ENCODE results near the gene GSN.

DNA sequence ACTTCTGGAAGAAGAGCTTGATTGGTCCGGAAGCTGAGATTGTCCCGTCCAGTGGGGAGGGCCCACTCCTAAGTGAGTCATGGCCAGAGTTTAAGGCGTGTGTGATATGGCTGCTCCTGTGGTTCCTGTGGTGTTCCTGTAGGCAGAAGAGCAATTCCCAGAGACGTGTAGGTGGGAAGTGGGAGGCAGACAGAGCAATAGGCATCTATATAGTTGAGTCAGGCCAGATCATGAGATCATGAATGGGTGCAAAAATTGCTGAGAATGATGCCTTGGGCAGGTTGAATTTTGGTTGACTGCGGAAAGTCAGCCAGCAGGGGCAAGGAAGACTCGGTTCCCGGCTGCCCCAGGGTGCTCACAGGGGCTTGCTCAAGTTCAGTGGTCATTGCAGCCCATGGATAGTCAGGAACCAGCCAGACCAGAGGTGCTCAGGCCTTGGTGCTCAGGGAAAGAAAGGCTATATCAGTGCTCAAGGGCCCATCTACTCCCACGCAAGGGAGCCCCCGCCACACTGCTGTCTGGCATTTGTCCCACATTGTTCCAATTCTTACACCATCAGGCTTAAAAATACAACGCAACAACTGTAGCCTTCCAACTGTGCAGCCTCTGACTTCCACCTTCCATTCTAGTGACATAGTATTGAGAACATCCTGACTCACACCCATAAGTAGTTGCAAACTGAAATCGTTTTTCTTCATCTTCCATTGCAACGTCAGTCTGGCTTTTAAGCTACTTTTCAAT lies 21.0 kb upstream of the GSN start:
- no peak for TF ChIP-seq EZH2 (IDR thresholded peaks at IDR 0.05)
- TF ChIP-seq, protein P1, sequence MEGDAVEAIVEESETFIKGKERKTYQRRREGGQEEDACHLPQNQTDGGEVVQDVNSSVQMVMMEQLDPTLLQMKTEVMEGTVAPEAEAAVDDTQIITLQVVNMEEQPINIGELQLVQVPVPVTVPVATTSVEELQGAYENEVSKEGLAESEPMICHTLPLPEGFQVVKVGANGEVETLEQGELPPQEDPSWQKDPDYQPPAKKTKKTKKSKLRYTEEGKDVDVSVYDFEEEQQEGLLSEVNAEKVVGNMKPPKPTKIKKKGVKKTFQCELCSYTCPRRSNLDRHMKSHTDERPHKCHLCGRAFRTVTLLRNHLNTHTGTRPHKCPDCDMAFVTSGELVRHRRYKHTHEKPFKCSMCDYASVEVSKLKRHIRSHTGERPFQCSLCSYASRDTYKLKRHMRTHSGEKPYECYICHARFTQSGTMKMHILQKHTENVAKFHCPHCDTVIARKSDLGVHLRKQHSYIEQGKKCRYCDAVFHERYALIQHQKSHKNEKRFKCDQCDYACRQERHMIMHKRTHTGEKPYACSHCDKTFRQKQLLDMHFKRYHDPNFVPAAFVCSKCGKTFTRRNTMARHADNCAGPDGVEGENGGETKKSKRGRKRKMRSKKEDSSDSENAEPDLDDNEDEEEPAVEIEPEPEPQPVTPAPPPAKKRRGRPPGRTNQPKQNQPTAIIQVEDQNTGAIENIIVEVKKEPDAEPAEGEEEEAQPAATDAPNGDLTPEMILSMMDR (IDR thresholded peaks at IDR 0.05): no peak

All from neural progenitor cell (in vitro differentiated cells).